ENCODE measurements around the gene GUCD1. TPM values are rescaled to one million over a fixed set of nuclear protein-coding genes. Genes with fewer than 3 reads are reported as not detected.

The GUCD1 gene
- total and polyA plus RNA-seq, 2 of the 13 experiments (the other 11 are each of a cell fraction or from before 2014, with no cell fraction given), result 128 to 245 TPM

DNA sequence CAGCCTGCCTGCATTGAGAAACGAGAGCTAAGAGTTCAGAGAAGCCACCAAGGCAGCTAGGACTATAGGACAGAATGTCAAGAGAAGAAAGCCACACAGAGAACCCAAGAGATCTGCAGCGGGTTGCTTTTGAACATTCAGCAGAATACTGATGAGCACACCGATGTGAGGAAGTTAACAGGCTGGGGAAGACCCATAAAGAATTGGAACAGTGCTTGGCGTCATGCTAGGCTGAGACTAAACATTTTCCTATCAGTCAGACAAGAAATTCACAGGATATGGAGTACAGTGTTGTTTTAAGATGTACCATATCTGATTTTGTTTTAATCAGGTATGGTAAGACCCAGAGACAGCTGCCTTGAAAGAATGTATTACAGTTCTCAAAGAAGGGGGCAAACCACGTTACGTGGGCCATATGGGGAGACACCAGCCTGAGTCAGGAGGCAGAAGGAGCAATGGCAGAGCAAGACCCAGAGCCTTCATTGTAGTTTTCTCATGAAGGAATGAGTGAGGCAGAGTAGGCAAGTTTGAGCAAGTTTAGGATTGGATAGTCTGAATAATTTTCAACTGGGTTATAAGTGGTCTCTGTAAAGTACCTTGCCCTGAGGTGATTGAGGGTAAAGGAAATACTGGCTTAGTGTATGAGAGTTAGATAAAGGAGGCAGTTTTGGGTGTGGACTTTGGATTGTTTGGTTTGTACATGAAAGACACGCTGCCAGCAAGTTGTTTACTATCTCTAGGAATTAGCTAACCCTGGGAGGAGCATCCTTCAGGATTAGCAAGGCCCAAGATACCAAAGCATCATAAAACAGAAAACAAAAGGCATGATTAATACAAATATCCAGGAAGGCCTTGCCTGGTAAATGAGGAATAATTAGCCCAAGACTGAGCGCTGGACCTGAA, 23.7 kb upstream of the GUCD1 start (continued):
- TF ChIP-seq GABPB1 (CRISPR knock-in tag; IDR thresholded peaks at IDR 0.05), result 0 out of 2 replicates have a peak, but pooled peaks have one; percentile 30
- TF ChIP-seq ZNF501 (CRISPR knock-in tag; IDR thresholded peaks at IDR 0.05), result peak; percentile 60; the same call in 1 of the 2 replicates
- TF ChIP-seq SIX1 (CRISPR knock-in tag; IDR thresholded peaks at IDR 0.05; ENCODE audit: borderline replicate concordance), result peak; percentile 70; the same call in 1 of the 2 replicates
- TF ChIP-seq ZNF431 (CRISPR knock-in tag; IDR thresholded peaks at IDR 0.05; ENCODE audit: borderline replicate concordance, low read depth), result peak; percentile 29; the same call in 1 of the 2 replicates
- TF ChIP-seq, protein P1, sequence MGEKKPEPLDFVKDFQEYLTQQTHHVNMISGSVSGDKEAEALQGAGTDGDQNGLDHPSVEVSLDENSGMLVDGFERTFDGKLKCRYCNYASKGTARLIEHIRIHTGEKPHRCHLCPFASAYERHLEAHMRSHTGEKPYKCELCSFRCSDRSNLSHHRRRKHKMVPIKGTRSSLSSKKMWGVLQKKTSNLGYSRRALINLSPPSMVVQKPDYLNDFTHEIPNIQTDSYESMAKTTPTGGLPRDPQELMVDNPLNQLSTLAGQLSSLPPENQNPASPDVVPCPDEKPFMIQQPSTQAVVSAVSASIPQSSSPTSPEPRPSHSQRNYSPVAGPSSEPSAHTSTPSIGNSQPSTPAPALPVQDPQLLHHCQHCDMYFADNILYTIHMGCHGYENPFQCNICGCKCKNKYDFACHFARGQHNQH (CRISPR knock-in tag; IDR thresholded peaks at IDR 0.05), result peak; percentile 73; the same call in 1 of the 2 replicates
- peak; percentile 88 for TF ChIP-seq NR2F6 (IDR thresholded peaks at IDR 0.05)
- peak; percentile 86 for TF ChIP-seq NR2F6 (CRISPR knock-in tag; IDR thresholded peaks at IDR 0.05)
- peak; percentile 52; the same call in 1 of the 2 replicates for TF ChIP-seq ZNF792 (CRISPR knock-in tag; IDR thresholded peaks at IDR 0.05)
- peak; percentile 72 for TF ChIP-seq FOSL2 (CRISPR knock-in tag; IDR thresholded peaks at IDR 0.05)
- TF ChIP-seq REST (IDR thresholded peaks at IDR 0.05; ENCODE audit: borderline replicate concordance in 1 of 2, low read depth in 1 of 2, low read length in 2 of 2), result peak in 1 of 2 experiments; percentile 73; a peak in 2 of 4 replicates
- TF ChIP-seq ZNF205 (CRISPR knock-in tag; IDR thresholded peaks at IDR 0.05), result peak; percentile 64; the same call in 1 of the 2 replicates
- peak; percentile 86; the same call in 1 of the 2 replicates for TF ChIP-seq MIER3 (CRISPR knock-in tag; IDR thresholded peaks at IDR 0.05; ENCODE audit: borderline replicate concordance)
- 0 out of 2 replicates have a peak, but pooled peaks have one; percentile 17 for TF ChIP-seq ESRRA (CRISPR knock-in tag; IDR thresholded peaks at IDR 0.05; ENCODE audit: low read depth)
- TF ChIP-seq NCOR1 (IDR thresholded peaks at IDR 0.05; ENCODE audit: borderline replicate concordance, low read length), result peak; percentile 98
- peak; percentile 49; the same call in 1 of the 3 replicates for TF ChIP-seq MXI1 (IDR thresholded peaks at IDR 0.05; ENCODE audit: borderline replicate concordance, low read depth, low read length)
- TF ChIP-seq, protein P2, sequence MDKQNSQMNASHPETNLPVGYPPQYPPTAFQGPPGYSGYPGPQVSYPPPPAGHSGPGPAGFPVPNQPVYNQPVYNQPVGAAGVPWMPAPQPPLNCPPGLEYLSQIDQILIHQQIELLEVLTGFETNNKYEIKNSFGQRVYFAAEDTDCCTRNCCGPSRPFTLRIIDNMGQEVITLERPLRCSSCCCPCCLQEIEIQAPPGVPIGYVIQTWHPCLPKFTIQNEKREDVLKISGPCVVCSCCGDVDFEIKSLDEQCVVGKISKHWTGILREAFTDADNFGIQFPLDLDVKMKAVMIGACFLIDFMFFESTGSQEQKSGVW (CRISPR knock-in tag; IDR thresholded peaks at IDR 0.05; ENCODE audit: borderline replicate concordance), result no peak
- peak; percentile 62 for TF ChIP-seq PATZ1 (CRISPR knock-in tag; IDR thresholded peaks at IDR 0.05)
- TF ChIP-seq RBM22 (optimal IDR thresholded peaks at IDR 0.05; ENCODE audit: low read length), result peak; percentile 92
- peak; percentile 91 for TF ChIP-seq ZGPAT (CRISPR knock-in tag; IDR thresholded peaks at IDR 0.05)
- no peak for TF ChIP-seq ZSCAN9 (CRISPR knock-in tag; IDR thresholded peaks at IDR 0.05; ENCODE audit: borderline replicate concordance)
